Middle frontal gyrus (tissue), 1 donor: ENCODE results near the gene SPNS3.

Source experiments
- DNase-seq: peaks from one replicate; pipeline ENCODE4 v3.0.0-alpha.2; 2015; ENCODE audit warnings: low spot score; ENCODE audit errors: extremely low spot score

SPNS3 gene

DNA sequence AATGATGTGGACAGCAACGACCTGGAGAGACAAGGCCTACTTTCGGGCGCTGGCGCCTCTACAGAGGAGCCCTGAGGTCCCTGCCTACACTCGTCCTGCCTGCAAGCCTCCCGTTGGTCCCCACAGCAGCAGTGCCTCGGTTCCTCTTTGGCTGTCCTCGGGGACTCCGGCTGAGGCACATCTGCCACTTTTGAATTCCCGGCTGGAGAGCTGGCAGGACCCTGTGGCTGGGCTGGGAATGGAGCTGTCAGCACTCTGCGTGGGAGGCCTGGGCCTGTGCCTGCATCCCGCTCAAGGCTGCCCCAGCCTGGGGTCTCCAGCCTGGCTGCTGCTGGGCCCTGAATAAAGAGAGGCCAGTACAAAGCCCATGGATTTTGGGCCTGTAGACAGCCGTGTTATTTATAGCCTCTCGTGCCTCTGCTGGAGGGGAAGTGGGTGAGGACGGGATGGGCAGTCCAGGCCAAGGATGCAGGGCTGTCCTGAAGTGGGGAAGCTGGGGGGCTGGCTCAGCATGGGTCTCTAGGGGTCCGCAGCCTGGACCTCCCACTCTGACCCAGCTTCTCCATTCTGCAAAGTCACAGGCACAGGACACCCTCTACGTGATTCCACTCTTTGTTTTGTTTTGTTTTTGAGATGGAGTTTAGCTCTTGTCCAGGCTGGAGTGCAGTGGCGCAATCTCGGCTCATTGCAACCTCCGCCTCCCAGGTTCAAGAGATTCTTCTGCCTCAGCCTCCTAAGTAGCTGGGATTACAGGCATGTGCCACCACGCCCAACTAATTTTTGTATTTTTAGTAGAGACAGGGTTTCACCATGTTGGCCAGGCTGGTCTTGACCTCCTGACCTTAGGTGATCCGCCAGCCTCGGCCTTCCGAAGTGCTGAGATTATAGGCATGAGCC, 54.3 kb downstream of the SPNS3 start:
- no peak for DNase-seq

DNA sequence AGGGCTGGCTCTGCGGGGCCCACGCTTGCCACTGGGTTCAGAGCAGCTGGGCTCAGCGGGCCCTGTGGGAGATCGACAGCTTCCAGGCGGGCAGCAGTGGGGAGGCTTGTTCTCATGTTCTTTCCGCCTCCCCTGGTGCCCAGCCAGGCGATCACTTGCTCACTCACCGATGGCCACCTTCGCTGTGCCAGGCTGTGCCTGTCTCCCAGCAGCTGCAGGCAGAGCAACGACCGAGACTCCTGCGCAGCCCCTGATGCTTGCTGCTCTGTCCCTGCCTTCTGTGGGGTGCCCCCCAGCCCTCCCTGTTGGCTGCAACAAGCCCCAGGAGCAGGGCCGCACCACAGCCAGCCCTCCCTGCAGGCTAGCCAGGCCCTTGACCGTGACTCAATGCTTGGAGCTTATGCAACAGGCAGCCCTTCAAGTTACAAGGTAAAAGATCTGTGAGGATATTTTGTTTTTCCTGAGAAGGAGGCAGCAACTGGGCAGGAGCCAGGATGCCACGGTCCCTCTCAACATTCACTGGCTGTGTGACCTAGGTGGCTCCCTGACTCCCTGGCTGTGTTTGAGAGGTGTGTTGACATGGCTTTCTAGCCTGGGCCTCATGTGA, 55.4 kb downstream of the SPNS3 start:
- DNase-seq = no peak

DNA sequence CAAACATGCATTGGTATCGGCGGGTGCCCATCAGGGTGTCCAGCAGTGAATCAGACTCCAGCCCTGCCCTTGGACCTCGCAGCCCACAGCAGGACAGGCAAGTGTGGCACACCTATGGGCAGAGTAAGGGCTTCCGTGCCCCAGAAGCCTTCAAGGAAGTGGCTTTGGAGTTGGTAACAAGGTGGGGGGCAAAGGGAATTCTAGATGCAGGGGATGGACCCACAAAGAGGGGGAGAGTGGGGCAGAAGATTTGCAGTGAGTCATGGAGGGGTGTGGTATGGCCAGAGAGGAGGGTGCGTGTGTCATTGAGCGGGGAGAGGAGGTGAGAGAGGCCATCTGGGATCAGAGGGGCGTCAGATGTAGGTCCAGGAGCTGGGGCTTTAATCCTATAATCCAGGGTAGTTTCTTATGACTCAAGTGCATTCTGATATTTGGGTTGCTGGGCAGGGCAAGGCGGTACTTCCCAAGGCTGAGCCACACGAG, 56.4 kb downstream of the SPNS3 start:
- no peak for DNase-seq

DNA sequence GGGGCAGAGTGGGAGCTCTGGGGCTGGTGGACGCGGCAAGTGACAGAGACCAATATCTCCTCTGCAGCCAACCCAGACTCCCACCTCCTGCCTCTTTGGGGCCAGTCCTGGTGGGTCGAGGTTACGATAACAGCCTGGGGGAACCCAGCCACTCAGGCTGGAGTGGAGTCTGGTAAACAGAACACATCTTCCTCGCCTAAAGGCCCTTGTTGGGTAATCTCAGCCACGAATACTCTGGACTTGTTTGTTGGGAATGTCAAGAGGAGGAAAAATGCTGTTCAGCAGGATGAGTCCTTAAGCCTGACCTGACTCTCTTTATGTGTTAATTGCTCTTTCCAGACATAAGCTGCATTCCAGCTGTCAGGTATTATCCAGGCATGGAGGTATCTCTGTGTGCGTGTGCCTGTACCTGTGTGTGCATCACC, 56.9 kb downstream of the SPNS3 start:
- no peak for DNase-seq

DNA sequence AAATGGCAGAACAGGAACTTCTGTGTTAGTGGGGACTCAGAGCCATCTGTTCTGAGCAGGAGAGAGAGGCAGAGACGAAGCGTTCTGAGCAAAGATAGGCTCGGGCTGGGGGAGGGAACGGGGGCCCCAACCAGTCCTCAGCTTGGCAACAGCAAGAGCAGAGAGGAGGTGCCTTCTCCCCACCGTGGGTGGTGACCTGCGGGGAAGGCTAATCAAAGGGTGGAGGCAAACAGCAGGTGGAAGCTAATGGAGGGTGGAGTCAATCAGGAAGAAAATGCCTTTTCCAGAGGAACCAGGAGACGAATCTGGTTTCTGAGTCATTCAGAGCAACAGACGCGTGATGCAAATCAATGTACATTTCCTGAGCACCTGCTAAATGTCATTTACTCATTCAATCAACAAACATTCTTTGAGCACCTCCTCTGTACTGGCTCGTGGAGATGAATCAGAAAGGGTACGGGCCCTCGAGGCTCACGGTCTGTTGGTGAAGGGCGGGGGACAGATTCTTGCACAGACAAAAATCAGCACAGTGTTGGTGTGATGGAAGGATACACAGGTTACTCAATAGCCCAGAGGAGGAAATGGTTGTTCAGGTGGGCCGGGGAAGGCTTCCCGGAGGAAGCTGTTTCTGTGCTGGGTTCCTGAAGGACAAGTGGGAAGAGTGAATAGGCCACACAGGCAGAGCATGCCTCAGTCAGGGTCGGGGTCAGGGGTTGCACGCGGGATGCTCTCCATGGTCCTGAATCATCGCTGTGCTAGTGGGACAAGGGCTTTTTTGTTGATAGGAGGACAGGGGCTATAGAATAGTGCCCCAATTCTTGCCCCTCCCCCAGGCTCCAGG, 59.2 kb downstream of the SPNS3 start:
- peak; percentile 31 for DNase-seq

DNA sequence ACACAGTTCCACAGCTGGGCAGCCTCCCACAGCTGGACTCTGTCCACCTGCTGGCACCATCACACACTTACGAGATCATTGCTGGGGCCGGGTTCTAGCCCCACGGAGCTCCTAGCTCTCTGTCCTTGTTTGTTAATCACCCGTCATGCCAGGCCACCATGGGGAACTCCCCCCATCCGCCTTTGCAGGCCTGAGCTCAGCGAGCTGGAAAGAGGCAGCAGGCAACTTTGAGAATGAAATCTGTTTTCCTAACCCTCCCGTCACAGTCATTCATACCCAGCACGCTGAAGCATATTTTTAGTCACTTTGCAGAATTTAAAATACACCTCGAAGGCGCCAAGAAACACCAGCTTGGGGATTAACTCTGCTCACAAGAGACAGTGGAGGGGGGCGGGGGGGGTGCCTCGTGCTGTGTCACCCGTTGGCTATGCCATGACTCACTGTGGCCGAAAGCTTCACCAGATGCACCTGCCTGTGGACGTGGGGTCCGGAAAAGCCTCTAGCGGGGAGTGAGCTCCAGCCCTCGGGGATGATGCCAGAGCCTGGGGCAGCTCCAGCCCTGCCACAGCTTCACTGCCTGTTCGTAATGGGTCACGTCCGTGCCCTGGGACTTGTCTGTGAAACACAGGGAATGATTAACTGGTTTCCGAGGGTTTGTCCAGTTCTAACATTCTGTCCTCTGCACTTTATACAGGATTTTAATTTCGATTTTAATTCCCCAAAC, 63.5 kb downstream of the SPNS3 start:
- no peak for DNase-seq

DNA sequence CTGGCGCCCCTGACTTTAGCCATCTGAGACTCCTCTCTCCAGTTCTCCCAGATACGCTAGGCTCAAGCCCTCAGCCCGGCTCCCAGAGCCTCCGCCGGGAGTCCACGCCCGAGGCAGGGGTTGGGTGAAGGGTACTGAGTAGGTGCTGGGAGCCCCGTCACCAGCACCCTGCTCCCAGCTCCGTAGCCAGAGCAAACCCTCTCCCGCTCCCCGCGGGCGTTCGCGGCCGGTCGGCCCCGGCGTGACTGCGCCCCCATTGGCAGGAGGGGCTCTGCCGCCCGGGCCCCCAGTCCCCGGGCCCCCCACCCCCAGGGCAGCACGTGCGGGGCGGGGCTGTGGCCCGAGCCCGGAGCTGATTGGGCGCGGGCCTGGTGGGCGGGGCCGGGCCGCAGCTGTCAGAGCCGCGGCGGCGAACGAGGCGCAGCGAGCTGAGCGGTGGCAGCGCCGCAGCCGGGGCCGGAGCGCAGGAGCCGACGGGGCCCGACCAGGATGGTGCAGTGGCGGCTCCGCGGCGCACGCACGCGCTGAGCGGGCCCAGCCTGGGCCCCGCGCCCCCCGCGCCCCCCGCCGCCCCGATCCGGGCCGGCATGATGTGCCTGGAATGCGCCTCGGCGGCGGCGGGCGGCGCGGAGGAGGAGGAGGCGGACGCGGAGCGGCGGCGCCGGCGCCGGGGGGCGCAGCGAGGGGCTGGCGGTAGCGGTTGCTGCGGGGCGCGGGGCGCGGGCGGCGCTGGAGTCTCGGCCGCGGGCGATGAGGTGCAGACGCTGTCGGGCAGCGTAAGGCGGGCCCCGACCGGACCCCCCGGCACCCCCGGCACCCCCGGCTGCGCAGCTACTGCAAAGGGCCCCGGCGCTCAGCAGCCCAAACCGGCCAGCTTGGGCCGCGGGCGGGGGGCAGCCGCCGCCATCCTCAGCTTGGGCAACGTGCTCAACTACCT, 65.0 kb downstream of the SPNS3 start, which contains the start of gene SPNS2:
SPNS2 (plus strand) TSS at position 421 of the 937 bp plus-strand sequence; CDS start at position 588, 167 bp downstream.
- DNase-seq = peak; percentile 69

DNA sequence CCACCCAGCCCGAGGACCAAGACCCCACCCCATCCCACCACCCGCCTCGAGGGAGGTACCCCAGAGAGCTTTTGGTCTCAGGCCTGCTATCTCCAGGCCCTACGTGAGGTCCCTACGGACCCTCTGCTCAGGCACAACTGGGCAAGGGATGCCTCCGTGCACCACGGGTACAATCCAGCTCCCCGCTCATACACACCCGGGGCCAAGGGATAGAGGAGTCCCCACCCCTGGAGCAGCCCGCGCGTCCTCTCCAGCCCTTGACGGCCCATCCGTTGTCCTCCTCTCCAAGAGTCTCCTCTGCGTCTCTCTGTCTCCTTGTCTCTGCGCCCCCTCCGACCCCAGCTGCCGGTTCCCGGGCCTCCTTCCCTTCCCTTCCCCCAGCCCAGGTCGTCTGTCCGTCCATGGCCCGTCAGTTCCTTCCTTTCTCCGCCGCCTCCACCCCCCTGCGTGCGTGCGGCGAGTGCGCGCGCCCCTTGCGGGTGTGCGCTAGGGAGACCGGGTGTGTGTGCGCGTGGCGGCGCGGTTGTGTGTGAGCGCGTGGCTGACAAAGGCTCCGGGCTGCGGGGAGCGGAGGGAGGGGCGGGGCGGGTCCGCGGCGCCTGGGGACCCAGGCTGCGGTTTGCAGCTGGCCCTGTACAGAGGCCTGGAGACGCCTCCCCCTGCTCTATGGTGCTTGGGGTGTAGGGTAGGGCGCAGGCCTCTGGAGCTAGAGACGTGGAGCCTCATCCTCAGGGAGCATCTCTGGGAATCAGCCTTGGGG, 65.9 kb downstream of the SPNS3 start:
- DNase-seq = no peak

DNA sequence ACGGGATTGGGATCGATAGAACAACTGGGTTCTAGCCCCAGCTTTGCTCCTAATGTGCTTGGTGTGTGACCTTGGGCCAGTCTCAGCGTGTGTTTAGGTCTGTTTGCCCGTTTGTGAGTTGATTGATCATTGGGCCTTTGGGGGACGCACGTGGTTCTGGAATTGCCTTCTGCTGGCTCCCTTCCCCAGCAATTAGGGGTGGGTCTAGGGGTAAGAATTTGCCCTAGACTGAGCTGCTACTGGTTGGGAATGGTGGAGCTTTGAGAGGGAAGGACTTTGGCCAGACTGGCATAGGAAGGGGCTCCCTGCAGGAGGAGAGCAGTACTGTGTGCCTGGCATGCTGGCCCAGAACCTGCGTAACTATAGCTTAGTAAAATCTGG, 66.4 kb downstream of the SPNS3 start:
- DNase-seq = no peak

DNA sequence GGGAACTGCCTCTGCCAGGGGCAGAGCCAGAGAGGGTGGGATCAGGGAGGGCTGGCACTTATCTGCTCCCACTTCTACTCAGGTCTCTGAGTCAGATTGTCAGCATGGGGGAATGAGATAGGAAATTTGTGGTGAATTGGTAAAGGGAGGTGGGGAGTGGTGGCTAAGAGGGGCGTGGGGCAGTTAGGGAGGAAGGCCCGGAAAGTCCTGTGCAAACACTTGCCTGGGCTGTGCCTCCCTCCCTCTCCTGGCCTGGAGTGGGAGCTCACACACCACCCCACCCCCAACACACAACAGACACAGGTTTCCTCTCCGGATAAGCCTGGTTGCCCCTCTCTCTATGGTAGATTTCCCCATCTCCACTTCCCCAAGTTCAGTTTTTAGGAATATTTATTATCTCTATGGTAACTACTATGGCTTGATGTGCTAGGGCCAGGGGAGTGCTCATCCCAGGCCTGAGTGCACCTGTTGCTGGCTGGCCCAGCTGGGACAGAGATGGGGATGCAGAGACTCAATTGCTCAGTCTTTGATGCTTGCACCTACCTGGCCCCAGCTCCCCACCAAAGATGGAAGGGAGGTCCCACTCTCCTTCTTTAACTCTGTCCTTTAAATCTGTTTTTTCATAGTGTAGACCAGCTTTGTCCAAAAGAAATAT, 67.7 kb downstream of the SPNS3 start:
- DNase-seq = no peak

DNA sequence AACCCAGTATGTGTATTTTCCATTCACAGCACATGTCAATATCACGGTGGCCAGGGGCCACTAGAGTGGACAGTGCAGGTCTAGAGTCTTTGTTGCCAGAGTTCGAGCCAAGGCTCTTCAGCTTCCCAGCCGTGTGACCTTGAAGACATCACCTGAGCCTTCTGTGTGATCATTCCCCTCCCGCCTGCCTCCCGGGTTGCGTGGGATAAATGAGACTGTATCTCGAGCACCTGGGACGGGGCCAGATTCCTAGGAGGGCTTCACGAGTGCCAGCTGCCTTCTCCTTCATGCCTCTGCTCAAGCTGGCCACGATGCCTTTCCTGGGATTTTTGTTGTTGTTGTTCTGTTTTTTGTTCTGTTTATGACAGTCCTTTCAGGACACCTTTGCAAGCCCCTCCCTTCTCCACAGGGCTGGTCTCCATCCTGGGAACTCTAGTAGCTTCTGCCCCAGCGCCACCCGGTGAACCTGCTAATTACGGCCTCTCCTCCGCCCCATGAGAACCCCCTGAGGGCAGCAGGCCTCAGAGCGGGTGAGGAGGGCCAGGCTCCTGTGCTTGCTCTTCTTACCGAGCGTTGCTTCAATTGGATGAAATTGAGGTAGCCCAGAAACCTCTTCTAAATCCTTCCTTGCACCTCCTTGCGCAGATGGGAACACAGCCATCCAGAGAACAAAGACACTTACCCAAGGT, 68.9 kb downstream of the SPNS3 start:
- no peak for DNase-seq

DNA sequence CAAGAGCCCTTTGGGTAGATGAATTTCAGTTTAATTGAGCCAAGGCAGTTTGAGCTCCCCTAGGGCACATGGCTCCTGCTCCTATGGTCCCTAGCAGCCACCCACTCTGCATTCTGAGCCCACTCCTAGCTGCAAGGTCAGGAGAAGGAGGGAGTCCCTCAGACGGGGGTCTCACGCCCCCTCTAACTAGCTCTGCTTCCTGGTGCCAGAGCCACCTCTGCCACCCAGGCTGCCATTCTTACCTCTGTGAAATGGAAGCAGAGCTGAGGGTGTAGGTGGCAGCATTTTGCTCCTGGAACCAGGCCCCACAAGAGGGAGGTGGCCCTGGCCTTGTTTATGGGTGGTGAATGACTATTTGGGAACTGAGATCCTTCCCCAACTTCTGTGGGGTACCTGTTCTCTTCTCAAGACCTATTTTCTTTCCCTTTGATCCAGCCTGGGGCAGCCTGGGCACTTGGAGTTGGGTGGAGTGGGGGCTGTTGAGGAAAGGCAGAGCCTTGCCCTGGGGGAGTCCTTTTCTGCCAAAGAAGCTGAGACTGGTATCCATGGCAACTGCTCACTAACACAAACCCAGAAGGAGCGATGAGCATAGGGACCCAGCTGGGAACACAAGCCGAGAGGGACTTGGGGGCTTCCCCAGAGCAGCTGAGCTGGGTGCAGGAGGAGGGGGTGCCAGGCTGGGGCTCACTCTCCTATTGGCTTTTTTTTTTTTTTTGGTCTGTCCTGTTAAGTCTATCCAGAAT, 69.7 kb downstream of the SPNS3 start:
- DNase-seq = no peak

DNA sequence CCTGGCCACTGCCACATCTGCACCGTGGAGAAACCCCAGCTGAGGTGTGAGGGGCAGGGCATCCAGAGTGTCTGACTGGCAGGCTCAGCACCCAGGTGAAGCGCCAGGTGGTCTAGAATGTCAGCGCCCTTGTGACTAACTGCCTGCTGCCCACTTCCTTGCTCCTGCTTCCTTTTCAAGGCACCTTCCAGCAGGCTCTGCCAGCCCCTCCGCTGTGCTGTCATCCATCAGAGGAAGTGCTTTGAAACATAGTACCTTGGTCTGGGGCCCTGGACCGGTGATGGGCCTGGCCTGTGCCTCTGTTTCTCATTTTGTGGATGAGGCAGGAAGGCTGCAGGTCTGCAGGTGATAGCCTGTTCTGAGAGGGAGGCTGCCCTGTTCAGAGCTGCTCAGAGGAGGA, 70.4 kb downstream of the SPNS3 start:
- no peak for DNase-seq

DNA sequence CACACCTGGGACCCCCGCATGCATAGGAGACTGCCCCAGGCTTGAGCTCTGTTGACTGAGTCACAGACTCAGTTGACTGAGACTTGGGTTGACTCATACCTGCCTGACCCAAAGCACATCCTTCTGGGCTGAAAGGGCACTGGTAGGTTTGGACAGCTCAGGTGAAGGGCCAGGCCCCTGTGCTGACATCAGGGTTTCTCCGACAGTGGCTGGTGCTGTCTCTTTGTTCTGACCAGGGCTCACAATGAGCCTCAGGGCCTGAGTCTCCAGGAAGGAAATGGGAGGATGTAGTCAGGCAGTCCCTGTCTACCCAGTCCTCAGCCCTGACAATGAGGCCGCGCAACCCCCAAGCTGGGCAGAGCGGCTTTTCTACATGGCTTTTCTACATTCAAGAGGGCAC, 71.4 kb downstream of the SPNS3 start:
- DNase-seq = no peak

DNA sequence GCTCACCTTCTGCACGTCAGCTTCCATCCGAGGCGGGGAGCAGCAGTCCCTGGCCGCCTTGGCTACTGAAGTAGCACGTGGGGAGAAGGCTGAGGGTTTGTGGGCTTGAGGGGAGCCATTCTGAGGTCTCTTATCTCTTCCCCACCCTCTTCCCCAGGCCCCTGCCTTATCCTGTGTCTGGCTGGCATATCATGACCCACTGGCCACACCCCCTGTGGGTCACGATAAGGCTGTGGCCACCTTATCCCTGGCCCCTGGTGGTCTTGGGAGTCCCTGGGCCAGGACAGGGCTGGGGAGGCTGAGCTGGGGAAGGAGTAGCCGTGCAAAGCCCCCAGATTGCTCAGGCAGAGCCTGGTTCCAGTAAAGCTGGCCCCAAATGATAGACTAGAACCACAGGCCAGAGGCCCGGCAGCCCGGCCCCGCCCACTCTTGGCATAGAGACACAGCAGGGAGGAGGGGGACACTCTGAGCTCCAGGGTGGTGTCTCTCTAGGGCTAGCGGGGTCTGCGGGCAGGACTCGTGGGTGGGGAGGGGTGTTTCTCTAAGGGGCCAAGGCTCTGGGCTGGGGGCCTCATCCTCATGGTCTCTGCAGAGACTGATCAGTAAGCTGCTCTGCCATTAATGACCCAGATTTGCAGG, 72.6 kb downstream of the SPNS3 start:
- DNase-seq = no peak

DNA sequence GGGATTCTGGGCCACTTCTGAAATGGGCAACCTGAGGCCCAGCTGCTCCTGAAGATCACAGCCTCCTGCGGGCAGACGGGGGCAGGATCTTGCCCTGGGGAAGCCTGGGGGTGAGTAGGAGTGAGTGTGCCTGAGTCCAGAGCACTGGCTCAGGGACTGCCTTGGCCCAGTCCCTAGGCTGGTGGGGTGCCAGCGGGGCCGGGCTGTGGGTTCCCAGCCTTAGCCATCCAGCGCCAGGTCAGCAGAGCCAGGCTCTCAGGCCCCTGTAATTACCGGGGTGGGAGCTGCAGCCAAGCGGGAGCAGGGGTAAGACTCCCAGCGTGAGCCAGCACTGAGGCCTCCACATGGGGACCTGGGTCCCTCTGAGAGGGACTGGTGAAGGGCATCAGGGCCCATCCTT, 73.2 kb downstream of the SPNS3 start:
- no peak for DNase-seq
